HepG2 (cell line): Measurements from ENCODE around the gene EP300. TPM values are rescaled to one million over a fixed set of nuclear protein-coding genes. Genes with fewer than 3 reads are reported as not detected.

Source experiments
- FLYWCH1 ChIP-seq: sonication (generic); formaldehyde crosslinking; IDR thresholded peaks from 2 replicates; pipeline ENCODE4 v1.8.1; 2023; ENCODE audit warnings: mild to moderate bottlenecking, missing genetic modification reagents
- FOSL2 ChIP-seq: sonication (generic); formaldehyde crosslinking; IDR thresholded peaks from 2 replicates; pipeline ENCODE4 v1.4.0; 2020; ENCODE audit warnings: missing genetic modification reagents
- FOXO1 ChIP-seq: sonication (generic); formaldehyde crosslinking; IDR thresholded peaks from 2 replicates; pipeline ENCODE4 v1.4.0; 2020; ENCODE audit warnings: missing genetic modification reagents
- GPN1 ChIP-seq: sonication (generic); formaldehyde crosslinking; IDR thresholded peaks from 2 replicates; pipeline ENCODE4 v1.5.1; 2020; ENCODE audit warnings: missing genetic modification reagents, borderline replicate concordance
- KMT2B ChIP-seq: IDR thresholded peaks from 2 replicates; pipeline ENCODE4 v1.6.1; 2016; ENCODE audit warnings: missing genetic modification reagents, missing compliant biosample characterization
- MTA3 ChIP-seq: sonication (generic); formaldehyde crosslinking; IDR thresholded peaks from 2 replicates; pipeline ENCODE4 v1.4.0; 2020; ENCODE audit warnings: missing genetic modification reagents
- ZBTB42 ChIP-seq: sonication (generic); formaldehyde crosslinking; IDR thresholded peaks from 2 replicates; pipeline ENCODE4 v1.5.0; 2020; ENCODE audit warnings: mild to moderate bottlenecking, missing genetic modification reagents
- ZNF350 ChIP-seq: sonication (generic); formaldehyde crosslinking; IDR thresholded peaks from 2 replicates; pipeline ENCODE4 v1.4.0; 2020; ENCODE audit warnings: mild to moderate bottlenecking, low read depth, missing genetic modification reagents, borderline replicate concordance
- polyA plus RNA-seq, 8 experiments: library from polyadenylated mRNA; depleted of rRNA in 3 of 8; stranded (reverse) in 7 of 8; unstranded in 1 of 8; fragments of >200 nt; fragmentation: Illumina TruSeq in 4 of 8; extraction: Trizol in 4 of 8; gene quantifications; 2 replicates each; pipeline versions ENCODE4 v1.2.1 to v1.2.3, GENCODE V29; 2011 to 2016; ENCODE audit warnings: low read depth in 4 of 8, missing spikeins in 1 of 8, mixed read lengths in 1 of 8; ENCODE audit not compliant: insufficient read depth in 1 of 8
- total RNA-seq, 5 experiments: library from RNA; depleted of rRNA; stranded (reverse); fragments of >200 nt; fragmentation: Illumina TruSeq; extraction: Trizol; gene quantifications; 2 replicates each; pipeline ENCODE4 v1.2.3, GENCODE V29; 2016; ENCODE audit warnings: low read depth in 1 of 5
- TF ChIP-seq, protein P1 (sequence below), 2 experiments: fragments of 450-650 bp in 1 of 2; sonication (generic) in 1 of 2; formaldehyde crosslinking in 1 of 2; IDR thresholded peaks; 2 replicates each; pipeline versions ENCODE4 v1.6.1 to v1.8.0; 2016 to 2022; ENCODE audit warnings: antibody characterized with exemption in 1 of 2, mild to moderate bottlenecking in 1 of 2, missing genetic modification reagents in 1 of 2
- TF ChIP-seq, protein P2 (sequence below): sonication (generic); formaldehyde crosslinking; IDR thresholded peaks from 2 replicates; pipeline ENCODE4 v1.5.0; 2020; ENCODE audit warnings: mild to moderate bottlenecking, missing genetic modification reagents, borderline replicate concordance

EP300 gene
- total and polyA plus RNA-seq, 2 of the 13 experiments (the other 11 are each of a cell fraction or from before 2014, with no cell fraction given), result 13.6 to 14.9 TPM

DNA sequence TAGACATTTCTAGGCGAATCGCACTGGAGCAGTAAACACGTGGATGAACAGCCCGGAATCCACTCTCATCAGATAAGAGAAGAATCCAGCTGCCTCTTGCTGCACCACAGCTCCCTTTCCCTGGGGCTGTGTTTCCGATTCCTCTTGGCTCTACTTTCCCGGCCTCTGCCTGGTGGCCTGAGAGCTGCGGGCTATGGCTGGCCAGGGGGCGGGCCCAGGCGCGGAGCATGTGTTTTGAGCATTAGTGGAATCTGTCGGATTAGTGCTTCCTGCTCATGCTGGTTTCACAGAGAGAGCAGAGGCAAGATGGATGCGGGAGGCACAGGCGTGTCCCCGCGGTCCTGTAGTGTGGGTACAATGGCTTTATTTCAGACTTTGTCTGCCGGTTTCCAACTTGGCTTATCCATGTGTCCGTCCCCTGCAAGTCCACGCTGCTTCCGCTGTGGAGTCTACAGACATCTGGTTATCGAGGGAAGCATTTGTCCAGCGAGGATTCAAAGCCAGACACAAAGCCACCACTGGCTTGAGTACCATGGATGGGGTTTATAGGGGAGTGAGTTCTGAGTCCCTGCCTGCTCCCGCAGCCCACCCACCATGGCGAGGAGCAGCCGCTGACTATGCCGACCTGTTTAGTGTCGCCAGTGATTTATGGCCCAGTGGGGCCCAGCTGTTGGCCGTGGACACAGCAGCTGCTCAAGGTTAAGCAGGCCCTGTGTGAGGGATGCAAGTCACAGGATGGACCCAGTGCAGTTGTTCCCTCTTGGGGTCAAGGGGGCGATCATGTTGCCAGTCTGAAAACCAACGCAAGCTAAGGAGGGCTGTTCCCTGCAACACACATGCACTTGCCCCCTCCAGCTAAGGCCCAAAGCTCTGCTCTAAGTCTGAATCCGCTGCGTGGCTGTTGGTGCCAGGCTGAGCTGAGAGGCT, 43.3 kb upstream of the EP300 start (continued):
- TF ChIP-seq, protein P1, sequence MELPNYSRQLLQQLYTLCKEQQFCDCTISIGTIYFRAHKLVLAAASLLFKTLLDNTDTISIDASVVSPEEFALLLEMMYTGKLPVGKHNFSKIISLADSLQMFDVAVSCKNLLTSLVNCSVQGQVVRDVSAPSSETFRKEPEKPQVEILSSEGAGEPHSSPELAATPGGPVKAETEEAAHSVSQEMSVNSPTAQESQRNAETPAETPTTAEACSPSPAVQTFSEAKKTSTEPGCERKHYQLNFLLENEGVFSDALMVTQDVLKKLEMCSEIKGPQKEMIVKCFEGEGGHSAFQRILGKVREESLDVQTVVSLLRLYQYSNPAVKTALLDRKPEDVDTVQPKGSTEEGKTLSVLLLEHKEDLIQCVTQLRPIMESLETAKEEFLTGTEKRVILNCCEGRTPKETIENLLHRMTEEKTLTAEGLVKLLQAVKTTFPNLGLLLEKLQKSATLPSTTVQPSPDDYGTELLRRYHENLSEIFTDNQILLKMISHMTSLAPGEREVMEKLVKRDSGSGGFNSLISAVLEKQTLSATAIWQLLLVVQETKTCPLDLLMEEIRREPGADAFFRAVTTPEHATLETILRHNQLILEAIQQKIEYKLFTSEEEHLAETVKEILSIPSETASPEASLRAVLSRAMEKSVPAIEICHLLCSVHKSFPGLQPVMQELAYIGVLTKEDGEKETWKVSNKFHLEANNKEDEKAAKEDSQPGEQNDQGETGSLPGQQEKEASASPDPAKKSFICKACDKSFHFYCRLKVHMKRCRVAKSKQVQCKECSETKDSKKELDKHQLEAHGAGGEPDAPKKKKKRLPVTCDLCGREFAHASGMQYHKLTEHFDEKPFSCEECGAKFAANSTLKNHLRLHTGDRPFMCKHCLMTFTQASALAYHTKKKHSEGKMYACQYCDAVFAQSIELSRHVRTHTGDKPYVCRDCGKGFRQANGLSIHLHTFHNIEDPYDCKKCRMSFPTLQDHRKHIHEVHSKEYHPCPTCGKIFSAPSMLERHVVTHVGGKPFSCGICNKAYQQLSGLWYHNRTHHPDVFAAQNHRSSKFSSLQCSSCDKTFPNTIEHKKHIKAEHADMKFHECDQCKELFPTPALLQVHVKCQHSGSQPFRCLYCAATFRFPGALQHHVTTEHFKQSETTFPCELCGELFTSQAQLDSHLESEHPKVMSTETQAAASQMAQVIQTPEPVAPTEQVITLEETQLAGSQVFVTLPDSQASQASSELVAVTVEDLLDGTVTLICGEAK (IDR thresholded peaks at IDR 0.05), result no peak
- TF ChIP-seq, protein P1 (CRISPR knock-in tag; IDR thresholded peaks at IDR 0.05), result no peak; the same call in 1 of the 2 replicates
- TF ChIP-seq FOSL2 (CRISPR knock-in tag) (0 out of 2 replicates have a peak, but pooled peaks have one; percentile 3), FLYWCH1 (CRISPR knock-in tag) (no peak), MTA3 (no peak), ZNF350 (CRISPR knock-in tag) (peak; percentile 32; the same call in 1 of the 2 replicates), GPN1 (CRISPR knock-in tag) (no peak), FOXO1 (no peak), KMT2B (CRISPR knock-in tag) (no peak), ZBTB42 (CRISPR knock-in tag) (no peak)
- TF ChIP-seq, protein P2, sequence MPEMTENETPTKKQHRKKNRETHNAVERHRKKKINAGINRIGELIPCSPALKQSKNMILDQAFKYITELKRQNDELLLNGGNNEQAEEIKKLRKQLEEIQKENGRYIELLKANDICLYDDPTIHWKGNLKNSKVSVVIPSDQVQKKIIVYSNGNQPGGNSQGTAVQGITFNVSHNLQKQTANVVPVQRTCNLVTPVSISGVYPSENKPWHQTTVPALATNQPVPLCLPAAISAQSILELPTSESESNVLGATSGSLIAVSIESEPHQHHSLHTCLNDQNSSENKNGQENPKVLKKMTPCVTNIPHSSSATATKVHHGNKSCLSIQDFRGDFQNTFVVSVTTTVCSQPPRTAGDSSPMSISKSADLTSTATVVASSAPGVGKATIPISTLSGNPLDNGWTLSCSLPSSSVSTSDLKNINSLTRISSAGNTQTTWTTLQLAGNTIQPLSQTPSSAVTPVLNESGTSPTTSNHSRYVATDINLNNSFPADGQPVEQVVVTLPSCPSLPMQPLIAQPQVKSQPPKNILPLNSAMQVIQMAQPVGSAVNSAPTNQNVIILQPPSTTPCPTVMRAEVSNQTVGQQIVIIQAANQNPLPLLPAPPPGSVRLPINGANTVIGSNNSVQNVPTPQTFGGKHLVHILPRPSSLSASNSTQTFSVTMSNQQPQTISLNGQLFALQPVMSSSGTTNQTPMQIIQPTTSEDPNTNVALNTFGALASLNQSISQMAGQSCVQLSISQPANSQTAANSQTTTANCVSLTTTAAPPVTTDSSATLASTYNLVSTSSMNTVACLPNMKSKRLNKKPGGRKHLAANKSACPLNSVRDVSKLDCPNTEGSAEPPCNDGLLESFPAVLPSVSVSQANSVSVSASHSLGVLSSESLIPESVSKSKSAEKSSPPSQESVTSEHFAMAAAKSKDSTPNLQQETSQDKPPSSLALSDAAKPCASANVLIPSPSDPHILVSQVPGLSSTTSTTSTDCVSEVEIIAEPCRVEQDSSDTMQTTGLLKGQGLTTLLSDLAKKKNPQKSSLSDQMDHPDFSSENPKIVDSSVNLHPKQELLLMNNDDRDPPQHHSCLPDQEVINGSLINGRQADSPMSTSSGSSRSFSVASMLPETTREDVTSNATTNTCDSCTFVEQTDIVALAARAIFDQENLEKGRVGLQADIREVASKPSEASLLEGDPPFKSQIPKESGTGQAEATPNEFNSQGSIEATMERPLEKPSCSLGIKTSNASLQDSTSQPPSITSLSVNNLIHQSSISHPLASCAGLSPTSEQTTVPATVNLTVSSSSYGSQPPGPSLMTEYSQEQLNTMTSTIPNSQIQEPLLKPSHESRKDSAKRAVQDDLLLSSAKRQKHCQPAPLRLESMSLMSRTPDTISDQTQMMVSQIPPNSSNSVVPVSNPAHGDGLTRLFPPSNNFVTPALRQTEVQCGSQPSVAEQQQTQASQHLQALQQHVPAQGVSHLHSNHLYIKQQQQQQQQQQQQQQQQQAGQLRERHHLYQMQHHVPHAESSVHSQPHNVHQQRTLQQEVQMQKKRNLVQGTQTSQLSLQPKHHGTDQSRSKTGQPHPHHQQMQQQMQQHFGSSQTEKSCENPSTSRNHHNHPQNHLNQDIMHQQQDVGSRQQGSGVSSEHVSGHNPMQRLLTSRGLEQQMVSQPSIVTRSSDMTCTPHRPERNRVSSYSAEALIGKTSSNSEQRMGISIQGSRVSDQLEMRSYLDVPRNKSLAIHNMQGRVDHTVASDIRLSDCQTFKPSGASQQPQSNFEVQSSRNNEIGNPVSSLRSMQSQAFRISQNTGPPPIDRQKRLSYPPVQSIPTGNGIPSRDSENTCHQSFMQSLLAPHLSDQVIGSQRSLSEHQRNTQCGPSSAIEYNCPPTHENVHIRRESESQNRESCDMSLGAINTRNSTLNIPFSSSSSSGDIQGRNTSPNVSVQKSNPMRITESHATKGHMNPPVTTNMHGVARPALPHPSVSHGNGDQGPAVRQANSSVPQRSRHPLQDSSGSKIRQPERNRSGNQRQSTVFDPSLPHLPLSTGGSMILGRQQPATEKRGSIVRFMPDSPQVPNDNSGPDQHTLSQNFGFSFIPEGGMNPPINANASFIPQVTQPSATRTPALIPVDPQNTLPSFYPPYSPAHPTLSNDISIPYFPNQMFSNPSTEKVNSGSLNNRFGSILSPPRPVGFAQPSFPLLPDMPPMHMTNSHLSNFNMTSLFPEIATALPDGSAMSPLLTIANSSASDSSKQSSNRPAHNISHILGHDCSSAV (CRISPR knock-in tag), result no peak
